ENCODE measurements around the gene SYNGR3.
A peak's percentile ranks its signal among the peaks of the same experiment; 100 is the strongest.
"Not testable (repeated sequence)": the region's sequence is repeated elsewhere in the genome, so short reads cannot be mapped to it uniquely, and the experiment has no call there.

The SYNGR3 gene

GRCh38 chr16:1959269-1960039, 30.3 kb upstream of the SYNGR3 start, which contains the start of gene NDUFB10:
NDUFB10 (plus strand) TSS chr16:1959538; CDS start chr16:1959625, 87 bp downstream.
- ChIA-PET CTCF (interaction anchor here (1.0 to 3.2 kb wide), 3 partner anchors 30 to 181 kb away, joined by 3 to 11 read pairs (median 3); no protein-coding TSS in a partner anchor), POLR2A (interaction anchor here (4.0 kb wide), 1 partner anchor 12 kb away, joined by 20 read pairs; the partner anchor contains the start of gene TBL3)
- H3K4me3 ChIP-seq (ENCODE audit: low read depth, low read length): peak within 1 kb of the TSS; percentile 86
- DNase-seq (ENCODE audit: low read depth, low spot score): peak; percentile 16
- TF ChIP-seq, protein P1, sequence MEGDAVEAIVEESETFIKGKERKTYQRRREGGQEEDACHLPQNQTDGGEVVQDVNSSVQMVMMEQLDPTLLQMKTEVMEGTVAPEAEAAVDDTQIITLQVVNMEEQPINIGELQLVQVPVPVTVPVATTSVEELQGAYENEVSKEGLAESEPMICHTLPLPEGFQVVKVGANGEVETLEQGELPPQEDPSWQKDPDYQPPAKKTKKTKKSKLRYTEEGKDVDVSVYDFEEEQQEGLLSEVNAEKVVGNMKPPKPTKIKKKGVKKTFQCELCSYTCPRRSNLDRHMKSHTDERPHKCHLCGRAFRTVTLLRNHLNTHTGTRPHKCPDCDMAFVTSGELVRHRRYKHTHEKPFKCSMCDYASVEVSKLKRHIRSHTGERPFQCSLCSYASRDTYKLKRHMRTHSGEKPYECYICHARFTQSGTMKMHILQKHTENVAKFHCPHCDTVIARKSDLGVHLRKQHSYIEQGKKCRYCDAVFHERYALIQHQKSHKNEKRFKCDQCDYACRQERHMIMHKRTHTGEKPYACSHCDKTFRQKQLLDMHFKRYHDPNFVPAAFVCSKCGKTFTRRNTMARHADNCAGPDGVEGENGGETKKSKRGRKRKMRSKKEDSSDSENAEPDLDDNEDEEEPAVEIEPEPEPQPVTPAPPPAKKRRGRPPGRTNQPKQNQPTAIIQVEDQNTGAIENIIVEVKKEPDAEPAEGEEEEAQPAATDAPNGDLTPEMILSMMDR (IDR thresholded peaks at IDR 0.05; ENCODE audit: insufficient read depth, low read length, missing control alignments): peak; percentile 65

DNA sequence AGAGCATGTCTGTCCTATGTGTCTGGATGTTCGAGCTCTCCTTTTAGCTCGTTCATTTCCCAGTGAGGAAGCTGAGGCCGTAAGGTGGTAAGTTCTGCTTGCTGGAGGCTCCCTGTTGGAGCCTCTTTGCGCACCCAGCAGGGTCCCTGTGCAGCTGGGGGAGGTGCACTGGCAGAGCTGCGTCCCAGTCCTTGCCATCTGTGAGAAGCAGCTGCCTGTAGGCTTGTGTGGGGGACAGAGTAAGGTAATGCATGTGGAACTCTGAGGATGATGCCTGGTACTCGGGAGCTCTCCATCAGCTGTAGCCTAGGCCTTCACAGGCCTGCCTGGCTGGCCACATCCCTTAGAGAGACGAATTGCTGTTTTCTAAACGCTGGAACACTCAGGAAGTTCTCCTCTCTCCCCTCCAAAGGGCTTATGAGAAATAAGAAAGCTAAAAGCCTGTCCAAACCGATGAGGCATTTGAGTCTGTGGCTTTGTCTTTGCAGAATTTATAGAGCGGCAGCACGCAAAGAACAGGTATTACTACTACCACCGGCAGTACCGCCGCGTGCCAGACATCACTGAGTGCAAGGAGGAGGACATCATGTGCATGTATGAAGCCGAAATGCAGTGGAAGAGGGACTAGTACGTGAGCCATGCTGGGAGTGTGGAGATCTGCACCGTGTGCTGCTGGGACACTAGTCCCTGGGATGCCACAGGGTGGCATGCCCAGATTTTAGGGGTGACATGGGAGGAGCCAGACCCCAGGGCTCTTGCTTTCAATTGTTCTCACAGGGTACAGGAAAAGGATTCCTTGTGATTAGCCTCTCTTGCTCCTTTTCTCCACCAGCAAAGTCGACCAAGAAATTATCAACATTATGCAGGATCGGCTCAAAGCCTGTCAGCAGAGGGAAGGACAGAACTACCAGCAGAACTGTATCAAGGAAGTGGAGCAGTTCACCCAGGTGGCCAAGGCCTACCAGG, 28.8 kb upstream of the SYNGR3 start:
- no peak for DNase-seq (ENCODE audit: low read depth, low spot score)
- POLR2A ChIA-PET: interaction anchor here (0.9 to 4.0 kb wide), 4 partner anchors 10 to 23 kb away, joined by 3 to 20 read pairs (median 4); partner anchors contain the start of genes GFER and TBL3
- H3K4me3 ChIP-seq (ENCODE audit: low read depth, low read length): peak overlapping the region; percentile 86
- CTCF ChIA-PET: interaction anchor here (1.1 to 1.2 kb wide), 2 partner anchors 10 to 97 kb away, joined by 4 to 5 read pairs; no protein-coding TSS in a partner anchor
- TF ChIP-seq, protein P1 (IDR thresholded peaks at IDR 0.05; ENCODE audit: insufficient read depth, low read length, missing control alignments): no peak

DNA sequence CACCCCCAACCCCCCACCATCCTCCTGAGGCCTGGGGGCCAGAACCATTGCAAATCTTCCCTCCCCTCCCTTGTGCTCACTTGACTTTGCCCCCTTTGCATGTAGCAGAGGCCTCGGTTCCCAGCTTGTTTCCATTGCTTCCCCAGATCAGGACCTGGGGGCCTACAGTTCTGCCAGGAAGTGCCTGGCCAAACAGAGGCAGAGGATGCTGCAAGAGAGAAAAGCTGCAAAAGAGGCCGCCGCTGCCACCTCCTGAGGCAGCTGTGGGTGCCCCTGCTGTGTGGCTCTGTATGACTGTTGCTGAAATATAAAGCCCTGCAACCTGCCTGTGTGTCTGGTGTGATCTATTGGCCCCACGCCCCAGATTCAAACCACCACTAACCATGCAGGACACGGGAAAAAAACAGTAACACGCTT, 28.1 kb upstream of the SYNGR3 start:
- no peak overlapping the region for H3K4me3 ChIP-seq (ENCODE audit: low read depth, low read length)
- TF ChIP-seq, protein P1 (IDR thresholded peaks at IDR 0.05; ENCODE audit: insufficient read depth, low read length, missing control alignments): no peak
- CTCF ChIA-PET: no interaction called here
- POLR2A ChIA-PET: interaction anchor here (0.7 to 4.0 kb wide), 2 partner anchors 10 to 179 kb away, joined by 3 to 20 read pairs; partner anchors contain the start of genes NUBP2, SPSB3 and TBL3
- DNase-seq (ENCODE audit: low read depth, low spot score): no peak

DNA sequence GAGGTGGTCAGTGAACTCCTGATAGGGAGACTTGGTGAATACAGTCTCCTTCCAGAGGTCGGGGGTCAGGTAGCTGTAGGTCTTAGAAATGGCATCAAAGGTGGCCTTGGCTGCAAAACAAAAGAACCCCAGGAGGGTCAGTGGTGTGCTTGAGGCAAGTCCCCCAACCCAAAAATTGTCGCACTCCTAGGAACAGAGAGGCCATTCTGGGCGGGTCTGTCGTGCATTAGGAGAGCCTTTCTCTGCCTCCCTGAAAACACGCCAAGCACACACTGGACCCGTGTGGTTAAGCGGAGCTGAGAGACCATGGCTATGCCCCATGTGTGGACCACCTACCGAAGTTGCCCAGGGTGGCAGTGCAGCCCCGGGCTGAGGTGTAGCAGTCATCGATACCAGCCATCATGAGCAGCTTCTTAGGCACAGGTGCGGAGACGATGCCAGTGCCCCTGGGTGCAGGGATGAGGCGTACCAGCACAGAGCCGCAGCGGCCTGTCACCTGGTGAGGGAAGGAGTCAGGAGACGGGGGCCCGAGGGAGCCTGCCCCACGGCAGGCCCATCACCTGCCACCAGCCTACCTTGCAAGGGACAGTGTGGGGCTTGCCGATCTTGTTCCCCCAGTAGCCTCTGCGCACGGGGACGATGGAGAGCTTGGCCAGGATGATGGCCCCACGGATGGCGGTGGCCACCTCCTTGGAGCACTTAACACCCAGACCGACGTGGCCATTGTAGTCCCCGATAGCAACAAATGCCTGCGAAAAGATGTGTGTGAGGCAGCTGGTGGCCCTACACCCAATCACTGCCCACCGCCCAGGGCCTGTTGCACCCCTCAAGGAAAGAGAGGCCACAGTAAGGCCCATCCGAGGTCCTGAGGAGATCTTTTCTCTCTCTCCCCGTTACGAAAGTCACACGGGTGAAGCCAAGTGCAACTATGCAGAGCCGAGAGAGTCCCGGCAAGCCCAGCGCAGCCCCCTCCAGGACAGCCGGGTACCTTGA, 27.3 kb upstream of the SYNGR3 start:
- DNase-seq (ENCODE audit: low read depth, low spot score): not testable (repeated sequence)
- ChIA-PET CTCF (interaction anchor here (0.6 to 1.6 kb wide), 2 partner anchors 178 to 1066 kb away, joined by 3 to 4 read pairs; no protein-coding TSS in a partner anchor), POLR2A (interaction anchor here (0.7 to 4.0 kb wide), 3 partner anchors 9 to 185 kb away, joined by 3 to 20 read pairs (median 3); partner anchors contain the start of genes NUBP2, SPSB3 and TBL3)
- H3K4me3 ChIP-seq (ENCODE audit: low read depth, low read length): peak overlapping the region; percentile 92

DNA sequence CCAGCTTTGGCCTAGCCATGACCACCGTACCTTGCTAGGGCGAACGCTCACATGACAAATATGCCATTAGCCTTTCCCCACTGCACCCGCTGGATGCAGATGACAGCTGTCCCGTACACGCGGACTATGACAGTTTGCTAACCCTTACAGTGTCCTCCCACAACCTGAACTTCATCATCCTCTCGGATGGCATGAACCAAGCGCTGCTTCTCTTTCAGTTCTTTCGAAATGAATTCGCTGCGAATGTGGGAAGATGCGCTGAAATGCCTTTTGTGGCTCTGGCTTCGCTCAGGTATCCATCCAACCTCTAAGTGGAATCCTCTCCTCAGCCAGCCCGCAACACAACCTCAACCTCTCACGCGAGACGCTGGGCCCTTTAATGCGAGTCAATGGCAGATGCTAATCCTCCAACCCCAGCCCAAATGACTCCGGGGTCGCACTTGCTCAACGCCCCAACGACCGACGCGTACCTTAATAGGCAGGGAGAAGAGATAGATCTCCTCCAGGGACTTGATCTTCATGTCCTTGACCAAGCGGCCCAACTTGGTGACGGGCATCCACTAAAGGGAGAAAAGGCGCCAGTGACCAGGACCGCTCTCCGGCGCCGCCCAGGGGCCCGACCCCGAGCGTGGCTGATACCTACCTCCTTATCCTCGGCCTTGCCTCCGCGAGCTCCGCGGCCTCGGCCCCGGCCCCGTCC, 25.8 kb upstream of the SYNGR3 start:
- no peak for DNase-seq (ENCODE audit: low read depth, low spot score)
- CTCF ChIA-PET: interaction anchor here (1.2 to 1.6 kb wide), 3 partner anchors 18 to 176 kb away, joined by 3 to 4 read pairs (median 3); no protein-coding TSS in a partner anchor
- H3K4me3 ChIP-seq (ENCODE audit: low read depth, low read length): peak overlapping the region; percentile 92
- TF ChIP-seq, protein P1 (IDR thresholded peaks at IDR 0.05; ENCODE audit: insufficient read depth, low read length, missing control alignments): no peak
- POLR2A ChIA-PET: interaction anchor here (0.6 to 2.3 kb wide), 29 partner anchors 11 to 353 kb away, joined by 3 to 45 read pairs (median 4); partner anchors contain the start of genes FAHD1, GFER, HAGH and MSRB1

Measured in AG04449 (cell line).